ENCODE results near the gene C10orf71.

Gene C10orf71

DNA sequence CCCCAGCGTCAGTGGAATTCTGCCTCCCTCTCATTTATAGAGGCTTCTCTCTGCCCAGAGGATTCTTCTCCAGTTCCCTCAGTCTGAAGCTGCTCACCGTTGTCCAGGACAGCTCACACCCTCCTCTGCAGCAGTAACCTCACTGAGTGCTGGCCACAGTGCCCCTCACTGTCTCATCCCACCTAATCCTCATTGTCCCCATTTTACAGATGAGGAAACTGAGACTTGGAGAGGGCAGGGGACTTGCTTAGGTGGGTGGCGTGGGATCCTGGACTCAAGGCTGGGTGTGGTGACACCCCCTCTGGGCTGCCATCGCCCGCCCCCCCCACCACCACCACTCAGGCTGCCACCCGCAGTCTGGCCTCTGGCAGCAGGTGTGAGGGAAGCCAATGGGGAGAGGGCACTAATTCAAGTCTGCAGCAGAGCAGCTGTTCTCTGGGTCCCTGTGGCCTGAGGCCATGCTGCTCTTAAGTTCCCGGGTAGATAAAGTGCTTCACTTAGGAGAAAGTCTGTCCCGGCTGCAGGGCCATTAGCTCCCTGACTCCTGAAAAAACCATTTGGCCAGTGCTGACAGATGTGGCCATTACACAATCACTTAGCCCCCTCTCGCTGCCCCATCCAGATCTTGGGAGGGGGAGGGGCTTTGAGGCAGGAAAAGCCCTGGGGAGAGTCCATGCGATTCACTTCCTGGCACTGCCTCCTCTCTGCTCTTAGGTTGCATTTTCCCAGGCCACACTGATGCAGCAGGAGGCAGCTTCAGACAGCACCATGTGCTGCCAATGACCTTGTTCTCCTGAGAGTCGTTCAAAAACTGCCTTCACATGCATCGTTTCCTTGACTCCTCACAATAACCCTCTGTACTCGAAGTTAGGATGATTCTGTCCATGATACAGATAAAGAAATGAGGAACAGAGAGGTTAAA is 60.6 kb downstream of the C10orf71 start:
- DNase-seq (ENCODE audit: low spot score): peak; percentile 59

DNA sequence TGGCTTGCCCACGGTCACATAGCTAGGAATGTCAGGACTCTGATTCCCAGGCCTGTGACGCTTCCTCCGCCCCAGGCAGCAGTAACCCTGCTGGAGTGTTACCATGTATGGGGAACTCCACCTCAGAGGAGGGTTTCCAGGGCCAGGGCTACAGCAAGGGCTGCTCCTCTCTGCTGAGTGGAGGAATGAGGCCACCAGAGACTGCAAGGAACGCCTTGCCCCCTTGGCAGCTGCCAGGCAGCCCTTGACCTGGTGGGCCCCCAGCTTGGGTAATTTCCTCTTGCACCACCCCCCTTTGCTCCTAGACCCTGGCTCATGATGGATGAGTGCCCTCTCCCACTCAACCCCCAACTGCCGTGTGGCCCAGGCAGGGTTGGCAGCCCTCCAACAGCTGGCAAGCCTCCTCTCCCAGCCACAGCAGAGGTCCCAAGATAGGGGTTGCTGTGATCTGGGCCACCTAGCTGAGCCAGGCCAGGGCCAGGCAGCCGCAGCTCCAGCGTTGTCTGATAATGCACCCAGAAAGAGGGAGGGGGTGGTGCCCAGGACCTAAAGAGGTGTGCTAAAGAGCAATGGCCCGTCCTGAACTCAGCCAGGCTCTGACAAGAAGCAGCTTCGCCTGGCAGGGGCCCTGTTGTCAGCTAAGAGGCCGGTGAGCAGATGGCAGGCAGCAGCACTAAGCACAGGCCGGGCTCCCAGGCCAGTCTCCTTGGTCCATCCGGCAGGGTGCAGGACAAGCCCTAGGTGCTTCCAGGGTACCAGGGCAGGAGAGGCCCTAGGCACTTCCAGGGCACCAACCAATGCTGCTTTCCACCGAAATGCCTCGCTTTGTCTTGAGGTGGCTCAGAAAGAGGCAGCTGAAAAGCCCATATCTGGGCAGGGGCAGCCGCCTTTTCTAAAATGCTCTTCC is 61.6 kb downstream of the C10orf71 start:
- no peak for DNase-seq (ENCODE audit: low spot score)

DNA sequence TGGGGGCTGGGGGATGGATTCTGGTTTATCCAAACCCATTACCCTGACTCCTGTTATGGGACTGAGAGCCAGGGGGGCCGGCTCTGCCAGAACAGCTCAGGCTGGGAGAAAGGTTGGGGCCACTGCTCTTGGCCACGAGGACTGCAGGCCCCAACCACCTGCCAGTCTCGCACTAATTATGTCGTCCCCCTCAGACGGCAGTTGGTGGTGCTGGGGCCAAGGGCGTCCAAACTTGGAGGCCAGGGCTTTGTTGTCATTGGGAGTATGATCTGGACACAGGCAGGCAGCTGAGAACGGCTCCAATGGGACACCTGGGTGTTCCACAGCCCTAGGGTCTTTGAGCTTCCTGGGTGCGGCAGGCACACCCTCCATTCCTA is 62.2 kb downstream of the C10orf71 start:
- no peak for DNase-seq (ENCODE audit: low spot score)

DNA sequence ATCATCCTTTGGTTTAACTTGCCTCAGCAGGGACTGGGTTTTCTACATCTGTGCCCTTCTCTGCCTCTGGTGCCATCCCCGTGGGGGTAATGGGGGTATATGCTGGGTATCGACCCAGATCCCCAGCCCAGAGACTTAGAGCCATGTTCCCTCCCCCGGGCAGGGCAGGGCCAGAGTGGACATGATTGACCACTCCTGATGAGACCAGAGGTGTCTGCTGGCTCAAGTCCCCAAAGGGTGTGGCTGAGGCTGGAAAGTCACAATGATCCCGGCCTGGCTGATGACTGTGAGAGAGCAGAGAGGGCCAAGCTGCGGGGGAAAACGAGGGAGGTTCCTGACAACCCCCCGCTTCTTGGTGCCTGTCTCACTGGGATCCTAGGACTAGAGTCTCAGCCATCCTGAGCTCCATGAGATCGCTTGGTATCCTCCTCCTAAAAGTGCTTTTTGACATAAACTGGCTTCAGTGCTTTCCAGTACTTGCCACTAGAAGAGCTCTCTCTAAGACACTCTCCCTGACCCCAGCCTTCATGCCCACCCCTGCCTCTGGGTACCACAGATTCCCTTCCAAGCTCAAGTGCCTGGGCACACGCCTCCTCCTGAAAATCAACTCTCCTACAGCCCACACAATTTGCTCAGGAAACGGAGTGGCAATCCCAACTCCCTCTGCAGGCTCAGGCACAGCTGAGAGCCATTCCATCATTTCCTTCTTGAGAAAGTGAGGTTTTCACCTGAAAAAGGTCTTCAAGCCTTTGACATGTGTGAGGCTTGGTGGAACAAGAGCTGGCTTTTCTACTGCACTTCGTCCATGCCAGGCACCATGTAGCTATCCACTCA is 63.0 kb downstream of the C10orf71 start:
- no peak for DNase-seq (ENCODE audit: low spot score)

DNA sequence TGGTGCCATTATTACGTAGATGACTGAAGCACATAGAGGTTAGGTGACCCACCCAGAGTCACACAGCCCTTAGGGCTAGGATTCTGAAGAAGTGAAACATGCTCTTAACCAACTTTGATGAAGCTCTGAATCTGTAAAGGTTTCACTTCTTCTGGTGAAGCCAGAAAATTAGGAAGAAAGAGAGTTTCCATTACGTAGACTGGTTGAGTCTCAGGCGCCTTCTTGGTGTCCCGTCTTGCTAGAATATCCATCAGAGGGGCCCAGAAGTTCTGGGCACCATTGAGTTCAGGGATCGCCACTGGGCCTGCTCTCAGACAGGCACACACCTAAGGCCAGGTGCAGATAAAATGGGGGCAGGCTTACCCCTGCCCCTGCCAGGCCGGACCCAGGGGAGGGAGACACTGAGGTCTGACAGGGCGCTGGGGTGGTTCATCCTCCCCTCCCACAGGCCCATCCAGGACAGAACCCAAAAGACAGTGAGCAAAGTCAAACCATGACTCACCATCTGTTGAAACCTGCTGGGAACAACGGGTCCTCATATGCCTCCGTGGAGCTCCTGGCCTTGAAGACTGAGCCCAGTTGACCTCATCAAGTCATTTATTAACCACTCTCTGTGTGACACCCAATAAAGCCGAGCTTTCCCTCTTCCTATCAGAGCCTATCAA is 63.8 kb downstream of the C10orf71 start:
- no peak for DNase-seq (ENCODE audit: low spot score)

DNA sequence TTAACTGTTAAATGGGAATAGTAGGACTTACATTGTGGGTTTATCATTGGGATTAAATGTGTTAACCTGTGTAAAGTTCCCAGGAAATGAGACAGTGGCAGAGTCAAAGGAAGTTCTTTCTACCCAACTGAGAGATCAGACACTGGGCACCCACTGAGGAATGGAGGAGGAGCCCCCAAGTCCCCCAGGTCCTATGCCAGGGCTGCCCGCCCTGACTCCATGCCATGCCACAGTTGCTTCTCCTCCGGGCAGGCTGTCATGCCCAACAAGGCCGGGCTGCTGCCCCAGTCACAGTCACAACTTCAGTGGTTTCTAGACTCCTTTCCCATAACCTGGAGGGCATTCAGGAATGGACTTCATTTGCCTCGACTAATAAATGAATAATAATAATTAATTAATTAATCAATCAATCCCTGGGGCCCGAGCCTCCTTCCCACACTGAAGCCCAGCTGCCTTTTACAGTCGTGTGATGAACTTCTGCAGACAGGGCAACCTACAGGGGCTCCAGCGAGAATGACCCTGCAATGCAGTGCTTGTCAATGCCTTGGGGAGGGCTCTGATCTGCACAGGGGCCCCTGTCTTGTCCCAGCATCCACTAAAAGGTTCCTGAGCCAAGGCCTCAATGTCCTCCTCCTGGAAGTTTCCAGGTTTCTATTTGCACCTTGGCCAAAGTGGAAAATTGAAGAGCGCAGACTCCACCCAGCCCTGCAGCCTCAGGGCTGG is 64.5 kb downstream of the C10orf71 start:
- DNase-seq (ENCODE audit: low spot score): no peak

DNA sequence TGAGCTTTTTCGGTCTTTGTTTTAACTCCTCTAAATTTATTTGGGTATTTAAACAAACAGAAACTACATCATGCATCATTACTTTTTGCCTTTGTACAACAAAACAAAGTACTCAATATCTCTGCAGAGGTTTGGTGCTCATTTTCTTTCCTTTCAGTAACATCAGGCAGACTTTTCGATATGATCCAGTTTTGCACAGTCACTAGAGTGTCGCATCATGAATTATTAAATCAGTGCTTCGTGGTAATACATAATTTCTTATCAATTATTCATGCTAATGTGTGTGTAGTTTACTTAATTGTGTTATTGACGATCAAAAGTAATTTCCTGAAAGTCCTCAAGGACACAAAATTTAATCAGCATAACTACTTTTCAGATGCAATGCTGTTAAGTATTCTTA is 65.1 kb downstream of the C10orf71 start:
- DNase-seq (ENCODE audit: low spot score): no peak

DNA sequence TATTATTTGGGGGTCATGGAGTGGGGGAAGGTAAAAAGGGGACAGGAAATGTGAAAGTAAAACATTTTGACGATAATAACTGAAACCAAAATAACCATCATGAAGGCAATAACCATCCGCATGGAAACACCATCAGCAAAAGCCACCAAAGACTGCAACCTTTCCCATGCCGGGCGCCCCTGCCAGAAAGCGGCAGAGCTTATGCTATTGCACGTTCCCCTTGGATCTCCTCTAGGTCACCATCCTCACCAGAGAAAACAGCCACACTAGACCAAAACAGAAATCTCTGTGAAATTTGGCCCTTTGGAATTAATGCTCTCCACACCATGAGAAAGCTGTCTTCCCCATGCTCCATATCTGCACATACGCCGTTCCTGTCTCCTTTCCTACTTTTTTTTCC is 65.8 kb downstream of the C10orf71 start:
- DNase-seq (ENCODE audit: low spot score): no peak

DNA sequence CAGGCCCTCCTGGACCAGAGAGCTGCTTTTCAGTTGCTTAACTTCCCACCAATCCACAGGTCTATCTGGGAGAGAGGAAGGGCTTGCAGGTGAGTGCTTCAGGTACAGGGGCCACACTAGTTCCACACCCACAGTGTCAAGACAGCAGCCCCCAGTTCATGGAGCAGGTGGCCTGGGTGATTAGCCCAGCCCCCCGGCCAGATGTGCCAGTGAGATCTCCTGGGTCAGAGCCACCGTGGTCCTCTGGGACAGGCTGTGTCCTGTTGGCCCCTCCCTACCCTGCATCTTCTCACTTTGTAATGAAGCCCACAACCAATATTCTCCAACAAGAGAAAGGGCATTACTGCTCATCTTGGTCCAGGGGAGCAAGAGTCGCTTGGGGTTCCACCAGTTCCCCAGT is 66.3 kb downstream of the C10orf71 start:
- no peak for DNase-seq (ENCODE audit: low spot score)

DNA sequence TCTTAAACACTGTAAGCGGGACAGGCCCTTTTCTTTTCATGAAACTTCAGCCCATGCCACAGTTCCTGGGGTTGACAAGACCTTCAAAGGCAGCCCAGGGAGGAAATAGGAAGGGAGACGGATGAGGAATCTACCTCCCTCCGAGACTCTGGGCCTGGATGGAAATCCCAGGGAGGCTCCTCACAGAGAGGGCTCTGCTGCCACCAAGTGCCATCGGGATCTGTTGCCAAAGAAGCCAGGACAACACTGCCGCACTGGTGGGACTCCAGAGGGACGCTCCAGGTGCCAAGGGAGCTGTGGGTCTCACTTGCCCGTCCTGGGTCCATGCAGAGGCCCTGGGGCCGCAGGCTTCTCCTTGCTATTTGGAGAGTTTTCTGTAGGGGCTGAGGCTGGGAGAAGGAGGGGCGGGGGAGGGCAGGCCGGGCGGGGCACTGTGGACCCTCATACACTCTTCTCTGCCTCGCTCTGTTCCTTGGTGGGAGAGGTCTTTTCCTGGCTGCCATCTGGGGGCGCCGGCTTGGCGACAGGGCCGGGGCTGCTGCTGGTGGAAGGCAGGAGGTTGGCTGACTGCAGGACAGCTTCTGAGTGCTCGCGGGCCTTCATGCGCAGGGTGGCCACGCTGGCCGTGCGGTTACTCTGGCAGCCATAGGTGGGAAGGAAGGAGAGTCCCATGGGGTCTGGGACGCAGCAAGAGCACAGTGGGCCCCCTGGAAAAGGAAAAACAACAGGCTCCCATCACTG is 66.9 kb downstream of the C10orf71 start:
- DNase-seq (ENCODE audit: low spot score): peak; percentile 46

DNA sequence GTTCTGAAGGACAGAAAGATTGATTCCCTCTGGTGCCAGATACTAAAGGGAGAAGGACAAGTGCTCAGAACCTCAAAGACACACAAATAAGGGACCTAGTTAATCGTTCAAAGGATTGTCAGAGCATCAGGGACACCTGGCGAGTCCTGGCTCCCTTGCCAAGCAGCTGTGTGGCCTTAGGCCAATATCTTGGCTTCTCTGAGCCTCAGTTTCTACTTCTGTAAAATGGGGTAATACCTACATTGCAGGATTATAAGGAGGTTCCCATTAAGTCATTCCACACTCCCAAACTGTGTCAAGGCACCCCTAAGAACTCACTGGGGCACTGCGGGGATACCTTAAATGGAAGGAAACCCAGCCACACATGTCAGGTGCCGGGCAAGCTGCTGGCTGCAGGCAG is 67.5 kb downstream of the C10orf71 start:
- DNase-seq (ENCODE audit: low spot score): no peak

DNA sequence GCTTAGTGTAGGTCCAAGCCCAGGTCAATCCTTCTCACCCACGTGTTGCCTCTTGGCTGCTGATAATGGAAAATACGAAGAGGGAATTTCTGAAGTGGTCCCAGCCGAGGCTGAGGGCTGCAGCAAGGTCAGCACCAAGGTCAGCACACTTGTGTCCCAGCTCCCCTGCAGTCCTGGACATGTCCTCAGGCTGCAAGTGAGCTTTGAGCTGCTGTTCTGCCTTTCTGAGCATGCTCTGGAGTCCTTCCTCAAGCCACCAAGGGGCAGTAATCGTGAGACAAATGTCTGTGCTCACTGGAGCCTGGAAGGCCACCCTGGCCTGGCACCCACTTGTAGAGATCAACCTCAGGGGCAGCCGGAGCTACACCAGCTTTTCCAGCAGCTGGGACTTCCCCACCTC is 68.6 kb downstream of the C10orf71 start:
- DNase-seq (ENCODE audit: low spot score): peak; percentile 46

DNA sequence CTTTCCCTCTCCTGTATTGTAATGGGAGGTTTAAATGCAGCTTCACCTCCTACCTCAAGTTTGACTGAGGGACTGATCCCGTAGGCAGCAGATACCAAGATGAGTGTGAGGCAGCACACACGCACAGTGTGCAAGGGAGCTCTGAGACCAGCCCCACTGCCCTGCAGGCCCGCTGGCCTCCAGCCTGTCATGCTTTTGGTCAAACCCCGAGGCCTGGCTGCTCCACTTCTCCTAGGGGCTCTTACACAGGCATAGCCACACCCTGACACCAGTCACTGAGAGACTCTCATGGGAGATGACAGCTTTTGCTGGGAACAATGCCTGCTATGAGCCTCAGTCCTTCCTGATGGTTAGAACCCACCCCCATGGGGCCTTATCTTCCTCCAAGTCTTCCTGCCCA is 69.3 kb downstream of the C10orf71 start:
- peak; percentile 34 for DNase-seq (ENCODE audit: low spot score)

DNA sequence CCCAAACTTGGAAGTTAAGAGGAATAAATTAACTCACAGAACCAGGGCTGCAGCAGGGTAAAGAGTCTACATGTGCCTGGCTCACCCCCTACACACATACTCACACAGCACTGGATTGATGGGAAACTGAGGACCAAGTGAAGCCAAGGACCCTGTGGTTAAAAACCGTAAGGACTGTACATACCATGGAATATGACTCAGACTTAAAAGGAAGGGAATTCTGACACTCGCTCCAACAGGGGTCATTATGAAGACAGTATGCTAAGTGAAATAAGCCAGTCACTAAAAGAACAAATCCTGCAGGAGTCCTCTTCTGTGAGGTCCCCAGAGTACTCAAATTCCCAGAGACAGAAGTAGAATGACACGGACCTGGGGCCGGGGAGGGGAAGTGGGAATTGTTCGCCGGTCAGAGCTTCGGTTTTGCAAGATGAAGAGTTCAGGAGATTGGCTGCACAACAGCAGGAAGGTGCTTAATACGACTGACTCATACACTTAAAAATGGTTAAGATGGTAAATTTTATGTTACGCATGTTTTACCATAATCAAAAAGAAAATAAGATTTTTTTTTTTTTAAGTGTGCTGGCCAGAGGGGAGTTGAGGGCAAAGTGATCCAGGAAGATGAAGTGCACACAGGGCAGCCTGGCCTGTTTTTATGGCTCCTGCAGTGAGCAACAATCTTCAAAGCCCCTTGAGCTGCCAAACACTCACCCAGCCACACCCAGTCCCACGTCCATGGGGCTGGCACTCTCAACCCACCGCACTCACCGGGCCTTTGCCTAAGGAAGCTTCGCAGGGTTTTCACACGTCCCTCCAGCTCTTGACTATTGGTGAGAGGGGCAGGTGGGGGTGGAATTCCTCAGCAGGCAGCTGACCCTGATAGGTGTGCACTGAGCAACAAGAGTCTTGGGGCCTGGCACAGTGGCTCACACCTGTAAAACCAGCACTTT is 70.5 kb downstream of the C10orf71 start:
- no peak for DNase-seq (ENCODE audit: low spot score)

DNA sequence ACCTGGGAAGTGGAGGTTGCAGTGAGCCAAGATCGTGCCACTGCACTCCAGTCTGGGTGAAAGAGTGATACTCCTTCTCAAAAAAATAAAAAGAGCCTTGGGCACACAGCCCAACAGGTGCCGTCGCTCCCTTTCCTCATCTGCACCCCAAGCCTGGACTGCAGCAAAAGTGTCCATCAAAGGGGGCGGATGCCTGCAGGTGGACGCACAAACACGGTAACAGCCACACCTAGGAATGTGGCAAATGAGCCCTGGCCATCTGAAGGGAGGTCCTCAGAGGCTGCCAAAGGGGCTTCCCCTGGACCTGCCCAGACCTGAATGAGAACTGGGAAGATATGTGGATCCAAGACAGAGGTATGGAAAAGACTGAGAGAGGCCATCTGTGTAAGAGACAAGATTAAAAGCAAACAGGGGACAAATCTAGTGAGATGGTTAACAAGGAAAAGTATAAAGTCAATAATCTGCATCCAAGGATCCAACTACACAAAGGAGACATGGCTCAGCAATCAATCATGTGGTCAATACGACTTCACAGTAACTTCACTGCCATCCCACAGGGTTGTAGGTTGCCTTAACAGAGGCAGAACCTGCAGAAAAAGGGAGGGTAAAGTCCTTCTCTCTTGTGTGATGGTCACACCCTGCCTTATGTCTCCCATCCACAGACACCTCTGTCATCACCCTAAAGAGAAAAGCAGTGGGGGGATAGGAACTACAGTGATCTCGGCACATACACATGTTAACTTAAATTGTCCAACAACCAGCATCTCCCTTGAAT is 71.5 kb downstream of the C10orf71 start:
- no peak for DNase-seq (ENCODE audit: low spot score)

DNA sequence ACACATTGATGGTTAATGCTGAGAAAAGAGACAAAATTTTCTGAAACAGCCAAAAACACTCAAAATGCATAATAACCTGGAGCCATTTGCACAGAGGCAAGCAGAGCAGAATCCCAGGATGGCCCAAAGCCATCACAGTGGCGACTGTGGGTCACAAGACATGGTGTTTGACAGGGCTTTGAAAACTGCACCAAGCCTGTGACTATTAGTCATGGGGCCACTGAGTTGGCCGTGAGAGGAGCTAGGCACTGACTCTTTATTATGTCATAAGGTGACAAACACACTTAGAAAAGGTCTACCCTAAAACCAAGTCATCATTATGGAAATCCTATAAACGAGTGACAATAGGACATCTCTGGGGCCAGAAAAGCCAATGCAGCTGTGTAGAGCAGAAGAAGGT is 73.0 kb downstream of the C10orf71 start:
- DNase-seq (ENCODE audit: low spot score): no peak

DNA sequence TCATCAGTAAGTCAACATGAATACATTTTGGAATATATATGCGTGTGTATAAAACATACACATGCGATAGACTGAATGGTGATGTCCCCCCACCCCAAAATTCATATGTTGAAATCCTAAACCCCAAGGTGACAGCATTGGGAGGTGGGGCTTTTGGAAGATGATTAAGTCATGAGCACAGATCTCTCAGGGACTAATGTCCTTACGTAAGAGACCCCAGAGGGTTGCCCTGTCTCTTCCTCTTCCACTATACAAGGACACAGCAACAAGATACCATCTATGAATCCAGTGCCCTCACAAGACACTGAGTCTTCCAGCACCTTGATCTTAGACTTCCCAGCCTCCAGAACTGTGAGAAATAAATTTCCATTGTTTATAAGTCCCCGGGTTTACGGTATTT is 74.4 kb downstream of the C10orf71 start:
- no peak for DNase-seq (ENCODE audit: low spot score)

DNA sequence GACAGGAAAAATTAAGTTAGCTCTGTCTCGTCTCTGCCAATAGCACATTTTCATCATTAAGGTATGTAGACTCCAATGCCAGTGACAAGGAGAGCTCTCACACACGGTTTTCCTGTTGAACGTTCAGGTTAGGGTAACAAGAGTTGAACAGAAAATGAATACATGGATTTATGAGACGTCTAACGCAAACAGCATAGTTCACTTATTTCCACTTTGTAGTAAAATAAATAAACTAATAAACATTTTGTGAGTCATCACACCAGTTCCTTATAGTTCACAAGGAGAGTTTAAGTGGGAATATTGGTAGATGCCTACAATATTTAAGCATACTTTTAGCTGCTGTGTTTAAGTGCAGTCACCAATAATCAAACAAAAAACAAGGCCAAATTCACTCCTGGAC is 75.8 kb downstream of the C10orf71 start:
- DNase-seq (ENCODE audit: low spot score): no peak

All from ecto neural progenitor cell (in vitro differentiated cells).